ENCODE results near the gene VWA3A.
"Not testable (repeated sequence)": the region's sequence is repeated elsewhere in the genome, so short reads cannot be mapped to it uniquely, and the experiment has no call there.

VWA3A gene

GRCh38 chr16:22183901-22184614 lies 91.7 kb downstream of the VWA3A start:
- DNase-seq (ENCODE audit: low spot score), result peak; percentile 70

DNA sequence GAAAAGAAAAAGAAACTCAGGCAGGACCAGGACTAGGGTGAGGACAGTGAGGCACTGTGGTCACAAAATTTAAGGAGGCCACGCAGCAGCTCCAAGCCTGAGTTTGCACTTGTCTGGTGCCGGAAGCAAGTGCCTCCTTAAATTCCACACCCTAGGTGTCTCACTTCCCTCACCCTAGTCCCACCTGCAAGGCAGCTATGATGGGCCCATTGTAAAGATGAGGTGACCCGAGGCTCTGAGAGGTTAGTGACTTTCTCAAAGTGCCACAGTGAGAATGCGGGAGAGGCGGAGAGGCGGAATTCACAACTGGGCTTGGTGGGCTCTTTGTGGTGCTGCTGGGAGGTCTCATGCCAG lies 92.3 kb downstream of the VWA3A start:
- no peak for DNase-seq (ENCODE audit: low spot score)

DNA sequence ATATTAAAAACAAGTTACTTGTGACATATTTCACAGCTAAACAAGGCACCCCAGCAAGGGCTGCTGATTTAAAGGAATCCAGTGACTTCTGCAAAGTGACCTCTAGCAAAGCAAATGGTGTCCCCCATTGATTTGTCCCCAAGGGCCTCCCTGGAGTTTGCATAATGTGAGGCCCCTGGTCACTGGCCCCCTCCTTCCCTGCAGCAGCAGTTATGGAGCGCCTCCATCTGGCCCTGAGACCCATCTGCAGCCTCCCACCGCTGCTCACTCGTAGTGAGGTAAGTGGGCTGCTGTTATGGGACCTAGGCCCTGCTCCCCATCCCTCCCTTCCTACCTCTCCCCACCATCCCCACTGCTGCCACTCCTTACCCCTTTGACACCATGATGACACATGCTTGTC lies 94.2 kb downstream of the VWA3A start:
- DNase-seq (ENCODE audit: low spot score), result peak; percentile 60

DNA sequence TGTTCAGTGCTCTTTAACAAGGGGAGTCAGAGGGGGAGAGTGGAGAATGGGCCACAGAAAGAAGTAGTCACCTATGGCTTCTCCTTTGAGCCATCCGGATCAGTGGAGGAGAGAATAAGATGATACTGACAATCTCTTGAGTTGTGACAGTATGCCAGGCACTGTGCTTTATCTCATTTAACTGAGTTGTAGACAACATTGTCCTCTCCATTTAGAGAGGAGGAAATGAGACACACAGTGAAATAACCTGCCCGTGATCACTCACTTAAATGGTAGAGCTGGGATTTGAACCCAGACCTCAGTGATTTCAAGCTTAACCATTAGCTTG lies 95.9 kb downstream of the VWA3A start:
- no peak for DNase-seq (ENCODE audit: low spot score)

DNA sequence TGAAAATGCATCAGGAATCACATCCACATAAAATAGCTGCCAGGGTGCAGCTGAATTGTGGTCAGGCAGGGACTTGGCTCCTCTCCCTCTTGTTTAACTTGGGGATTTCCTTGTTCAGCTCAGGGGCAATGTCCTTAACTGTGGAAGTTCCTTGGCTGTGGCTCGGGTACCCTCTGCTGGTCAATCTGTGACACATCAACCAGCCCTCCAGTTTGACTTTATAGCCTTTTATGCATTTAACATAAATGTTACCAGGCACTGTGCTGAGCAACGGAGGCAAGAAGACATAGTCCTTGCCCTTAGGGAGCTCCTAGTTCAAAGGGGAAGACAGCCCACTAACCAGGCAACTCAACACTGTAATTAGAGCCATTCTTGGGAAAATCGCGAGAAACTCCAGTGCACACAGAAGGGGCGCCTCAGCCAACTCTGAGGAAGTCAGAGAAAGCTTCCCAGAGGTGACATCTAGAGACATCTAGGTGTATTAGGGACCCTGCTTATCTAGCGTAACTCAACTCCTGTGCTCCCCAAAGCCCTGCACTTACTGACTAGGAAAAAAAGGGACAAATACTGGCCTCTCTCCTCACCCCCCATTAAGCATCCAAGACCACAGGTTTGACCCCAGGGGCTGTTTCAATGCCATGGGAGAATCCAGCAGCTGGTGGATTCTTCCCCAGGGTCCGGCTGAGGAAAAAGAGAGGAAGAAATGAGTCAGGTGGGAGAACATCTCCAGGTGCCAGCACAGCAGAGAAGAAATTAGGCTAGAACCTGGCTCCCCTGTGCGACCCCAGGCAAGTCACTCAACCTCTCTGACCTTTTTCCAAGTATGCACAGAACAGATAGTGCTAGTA lies 96.5 kb downstream of the VWA3A start:
- peak; percentile 57 for DNase-seq (ENCODE audit: low spot score)

GRCh38 chr16:22189473-22190080 lies 97.2 kb downstream of the VWA3A start:
- no peak for DNase-seq (ENCODE audit: low spot score)

DNA sequence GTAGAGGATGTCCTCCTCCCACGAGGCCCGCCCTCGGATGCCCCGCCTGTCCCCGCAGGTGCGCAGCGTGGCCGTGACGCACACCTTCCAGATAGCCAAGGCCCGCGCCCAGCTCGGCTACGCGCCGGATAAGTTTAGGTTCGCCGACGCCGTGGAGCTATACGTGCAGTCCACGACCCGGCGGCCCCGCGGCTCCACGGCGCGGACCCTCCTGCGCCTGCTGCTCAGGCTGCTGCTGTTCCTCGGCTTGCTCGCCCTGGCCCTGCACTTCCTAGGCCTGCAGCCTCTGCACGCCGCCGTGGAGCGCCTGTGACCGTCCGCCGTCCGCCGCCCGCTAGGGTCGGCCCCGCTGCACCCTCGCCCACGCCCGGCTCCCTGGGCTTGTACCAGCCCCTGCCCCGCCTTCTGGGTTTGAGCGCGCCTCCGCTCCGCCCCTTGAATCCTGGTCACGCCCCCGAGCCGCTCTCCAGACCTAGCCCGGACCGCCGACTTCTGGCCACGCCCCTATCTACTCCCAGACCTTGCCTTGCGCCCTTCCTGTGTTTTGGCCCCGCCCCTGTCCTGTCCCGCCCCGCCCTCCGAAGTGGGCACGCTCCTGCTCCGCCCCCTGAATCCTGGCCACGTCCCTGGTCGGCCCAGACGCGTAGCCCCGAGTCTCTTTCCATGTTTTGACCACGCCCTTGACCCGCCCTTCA lies 97.9 kb downstream of the VWA3A start:
- peak; percentile 87 for DNase-seq (ENCODE audit: low spot score)

GRCh38 chr16:22190776-22191531 lies 98.6 kb downstream of the VWA3A start:
- DNase-seq (ENCODE audit: low spot score), result peak; percentile 81

DNA sequence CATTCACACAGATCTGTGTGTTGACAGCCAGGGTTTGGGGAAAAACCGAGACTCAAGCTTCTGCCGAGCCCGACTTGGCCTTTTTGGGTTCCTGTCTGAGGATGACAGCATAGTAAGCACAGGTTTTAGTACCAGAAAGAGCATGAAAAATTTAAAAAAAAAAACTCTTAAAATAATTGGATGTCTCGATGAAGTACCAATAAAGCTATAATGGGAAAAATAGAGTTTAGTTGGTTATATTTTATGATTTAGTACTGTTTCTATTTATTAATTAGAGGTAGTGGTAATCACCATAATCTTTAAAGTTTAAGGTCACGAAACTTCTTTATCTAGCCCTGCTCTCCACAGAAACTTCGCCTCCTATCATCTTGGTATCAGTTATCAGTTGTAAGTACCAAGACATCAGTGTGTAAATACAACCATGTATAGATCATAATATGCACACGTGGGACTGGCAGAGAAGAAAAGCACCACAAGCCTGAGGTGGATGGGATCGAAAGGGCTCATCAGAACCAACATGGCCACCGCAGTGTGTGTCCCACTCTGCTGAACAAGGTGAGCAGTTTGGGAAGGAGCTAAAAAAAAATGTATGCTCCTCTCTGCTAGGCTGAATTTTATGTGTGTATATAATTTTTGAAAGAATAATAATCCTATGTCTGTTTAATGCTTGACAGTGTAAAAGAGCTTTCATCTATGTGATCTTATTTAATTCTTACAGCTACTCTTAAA lies 99.4 kb downstream of the VWA3A start:
- DNase-seq (ENCODE audit: low spot score), result no peak

DNA sequence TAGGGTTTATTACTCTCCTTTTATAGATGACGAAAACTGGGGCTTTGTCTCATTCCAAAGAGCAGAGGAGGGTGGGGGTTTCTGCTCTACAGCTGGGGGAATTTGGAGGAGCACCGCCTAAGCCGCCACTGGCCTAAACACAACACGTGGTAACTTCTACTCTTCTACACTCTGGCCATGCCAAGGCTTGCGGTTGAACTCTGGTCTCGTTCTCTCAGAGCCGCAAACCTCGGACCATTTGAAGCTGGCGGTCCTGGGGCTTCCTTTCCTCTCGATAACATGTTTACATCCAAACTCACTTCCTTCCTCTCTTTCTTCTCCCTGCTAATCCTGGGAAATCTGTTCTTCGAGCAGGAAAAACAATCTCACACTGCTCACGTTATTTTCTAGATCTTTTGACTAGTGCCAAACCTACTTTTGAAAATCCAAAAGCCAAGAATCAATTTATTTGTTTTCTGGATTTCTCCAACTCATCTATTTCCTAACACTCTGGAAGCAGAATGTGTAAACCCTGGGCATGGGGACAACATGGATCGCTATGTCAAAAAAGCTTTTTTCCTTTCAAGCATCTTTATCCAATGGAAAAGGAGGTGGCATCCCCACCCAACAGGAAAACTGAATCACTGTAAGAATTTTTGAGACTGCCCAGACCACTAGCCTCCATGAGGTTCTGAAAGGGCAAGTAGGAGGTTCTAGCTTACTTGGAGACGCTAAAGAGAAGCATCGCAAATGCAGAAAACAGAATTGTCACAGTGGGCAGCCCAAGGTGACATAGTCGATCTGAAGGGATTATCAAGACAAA lies 100.1 kb downstream of the VWA3A start:
- DNase-seq (ENCODE audit: low spot score), result no peak

DNA sequence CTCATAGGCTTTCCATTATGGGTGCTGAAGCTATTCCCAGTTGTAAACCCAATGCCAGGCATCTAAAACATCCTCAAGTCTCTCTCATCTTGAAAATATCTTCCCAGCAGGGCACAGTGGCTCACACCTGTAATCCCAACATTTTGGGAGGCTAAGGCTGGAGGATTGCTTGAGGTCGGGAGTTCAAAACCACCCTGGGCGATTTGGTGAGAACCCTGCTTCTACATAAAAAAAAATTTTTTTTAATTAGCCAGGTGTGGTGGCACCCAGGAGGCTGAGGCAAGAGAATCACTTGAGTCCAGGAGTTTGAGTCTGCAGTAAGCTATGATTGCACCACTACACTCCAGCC lies 100.7 kb downstream of the VWA3A start:
- no peak for DNase-seq (ENCODE audit: low spot score)

DNA sequence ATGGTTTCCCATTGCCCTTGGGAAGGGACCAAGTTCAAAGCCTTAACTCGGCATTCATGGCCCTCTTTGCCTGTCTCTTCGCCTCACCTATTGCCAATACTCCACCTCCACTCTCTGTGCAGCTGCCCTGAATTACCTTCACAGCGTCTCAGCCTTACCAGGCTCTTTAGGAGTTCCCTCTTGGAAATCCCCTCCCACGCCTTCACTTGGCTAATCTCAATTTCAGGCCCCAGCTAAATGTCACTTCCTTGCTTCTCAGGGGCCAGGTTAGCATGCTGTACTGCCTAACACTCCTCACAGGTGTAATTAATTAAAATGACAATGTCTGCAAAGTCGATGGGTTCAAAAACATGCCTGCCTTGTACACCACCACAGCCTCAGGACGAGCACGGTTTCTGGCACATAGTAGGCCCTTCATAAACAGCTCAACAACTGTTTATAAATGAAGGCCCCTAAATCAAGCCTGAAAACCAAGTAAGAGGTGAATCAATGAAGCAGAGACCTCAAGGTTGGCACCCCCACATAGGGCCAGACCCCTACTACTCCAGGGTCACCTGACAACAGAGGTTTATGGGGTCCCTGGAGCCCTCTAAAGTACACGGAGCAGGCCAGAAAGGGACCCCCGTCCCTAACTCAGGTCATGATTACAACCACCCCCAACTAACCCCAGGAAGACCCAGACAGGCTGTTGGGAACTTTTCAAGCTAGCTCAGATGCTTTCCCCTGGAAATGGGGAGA lies 102.5 kb downstream of the VWA3A start:
- no peak for DNase-seq (ENCODE audit: low spot score)

- no peak for DNase-seq (ENCODE audit: low spot score)
Observed at GRCh38 chr16:22195445-22195694, 103.0 kb downstream of the VWA3A start.

DNA sequence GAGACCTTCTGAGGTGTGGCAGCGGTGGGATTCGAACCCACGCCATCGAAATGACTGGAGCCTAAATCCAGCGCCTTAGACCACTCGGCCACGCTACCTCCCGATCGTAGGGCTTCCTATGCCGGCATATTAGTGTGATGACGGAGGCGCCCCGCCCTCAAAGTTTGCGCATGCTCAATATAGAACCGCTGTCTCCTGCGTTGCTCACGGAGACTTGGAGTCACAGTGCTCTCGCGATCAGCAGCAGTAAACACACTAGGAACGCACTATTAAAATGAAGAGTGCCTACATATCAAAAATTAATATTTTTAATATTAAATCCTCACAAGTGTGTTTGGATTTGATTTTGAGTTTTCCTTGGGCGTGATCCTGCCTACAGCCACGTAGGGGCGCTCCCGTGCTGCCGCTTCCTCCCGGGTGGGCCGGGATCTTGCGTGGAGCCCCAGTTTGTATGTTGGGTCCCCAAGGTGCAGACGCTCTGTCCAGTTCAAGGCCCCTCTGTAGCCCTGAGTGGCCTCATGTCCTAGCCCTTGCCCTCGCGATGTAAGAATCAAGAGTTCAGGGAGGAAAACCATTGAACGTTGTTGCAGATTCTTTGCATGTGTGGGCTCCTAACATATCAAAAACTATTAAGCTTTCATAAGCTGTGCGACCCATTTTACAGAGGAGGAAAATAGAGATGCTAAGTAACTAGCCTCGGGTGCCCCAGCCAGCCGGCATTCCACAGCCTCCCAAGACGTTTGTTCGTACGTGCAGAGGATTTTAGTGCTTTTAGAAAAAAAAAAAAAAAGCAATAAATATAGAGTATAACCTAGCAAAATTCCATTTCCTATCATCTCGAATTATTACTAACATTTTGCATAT lies 103.6 kb downstream of the VWA3A start:
- peak; percentile 75 for DNase-seq (ENCODE audit: low spot score)

DNA sequence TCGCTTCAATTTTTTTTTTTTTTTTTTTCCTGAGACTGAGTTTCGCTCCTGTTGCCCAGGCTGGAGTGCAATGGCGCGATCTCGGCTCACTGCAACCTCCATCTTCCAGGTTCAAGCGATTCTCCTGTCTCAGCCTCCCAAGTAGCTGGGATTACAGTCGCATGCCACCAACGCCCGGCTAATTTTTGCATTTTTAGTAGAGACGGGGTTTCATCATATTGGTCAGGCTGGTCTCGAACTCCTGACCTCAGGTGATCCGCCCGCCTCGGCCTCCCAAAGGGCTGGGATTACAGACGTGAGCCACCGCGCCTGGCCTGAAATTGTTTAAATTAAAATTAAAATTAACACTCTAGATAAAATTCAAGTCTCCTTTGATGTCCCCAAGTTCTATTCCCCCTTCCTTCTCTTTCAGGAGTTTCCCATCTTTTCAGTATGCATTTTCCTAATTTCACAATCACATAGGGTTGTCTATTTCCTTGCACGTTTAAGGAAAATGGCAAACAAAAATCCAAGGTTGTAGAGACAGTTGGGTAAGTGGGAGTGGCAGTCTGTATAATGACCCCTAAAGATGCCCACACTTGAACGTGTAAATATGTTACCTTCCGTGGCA lies 104.3 kb downstream of the VWA3A start:
- not testable (repeated sequence) for DNase-seq (ENCODE audit: low spot score)

- no peak for DNase-seq (ENCODE audit: low spot score)
Observed at GRCh38 chr16:22198547-22199293, 106.4 kb downstream of the VWA3A start.

- DNase-seq (ENCODE audit: low spot score), result no peak
Observed at GRCh38 chr16:22202261-22202637, 109.9 kb downstream of the VWA3A start.

- DNase-seq (ENCODE audit: low spot score), result no peak
Observed at GRCh38 chr16:22203091-22203490, 110.8 kb downstream of the VWA3A start.
